ENCODE results near the gene HPCAL1. TPM values are rescaled to one million over a fixed set of nuclear protein-coding genes. Genes with fewer than 3 reads are reported as not detected.

HPCAL1 gene
- total RNA-seq, 2 donors from 2014 or later: 41.0 to 66.3 TPM

GRCh38 chr2:10434886-10435819, 132.4 kb downstream of the HPCAL1 start:
- H3K4me3 ChIP-seq: no peak overlapping the region
- 28 to 35% methylated on average over 8 to 27 of the region's 28 CpGs for WGBS, 2 donors
- no peak for TF ChIP-seq POLR2A (IDR thresholded peaks at IDR 0.05)
- TF ChIP-seq, protein P1, sequence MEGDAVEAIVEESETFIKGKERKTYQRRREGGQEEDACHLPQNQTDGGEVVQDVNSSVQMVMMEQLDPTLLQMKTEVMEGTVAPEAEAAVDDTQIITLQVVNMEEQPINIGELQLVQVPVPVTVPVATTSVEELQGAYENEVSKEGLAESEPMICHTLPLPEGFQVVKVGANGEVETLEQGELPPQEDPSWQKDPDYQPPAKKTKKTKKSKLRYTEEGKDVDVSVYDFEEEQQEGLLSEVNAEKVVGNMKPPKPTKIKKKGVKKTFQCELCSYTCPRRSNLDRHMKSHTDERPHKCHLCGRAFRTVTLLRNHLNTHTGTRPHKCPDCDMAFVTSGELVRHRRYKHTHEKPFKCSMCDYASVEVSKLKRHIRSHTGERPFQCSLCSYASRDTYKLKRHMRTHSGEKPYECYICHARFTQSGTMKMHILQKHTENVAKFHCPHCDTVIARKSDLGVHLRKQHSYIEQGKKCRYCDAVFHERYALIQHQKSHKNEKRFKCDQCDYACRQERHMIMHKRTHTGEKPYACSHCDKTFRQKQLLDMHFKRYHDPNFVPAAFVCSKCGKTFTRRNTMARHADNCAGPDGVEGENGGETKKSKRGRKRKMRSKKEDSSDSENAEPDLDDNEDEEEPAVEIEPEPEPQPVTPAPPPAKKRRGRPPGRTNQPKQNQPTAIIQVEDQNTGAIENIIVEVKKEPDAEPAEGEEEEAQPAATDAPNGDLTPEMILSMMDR (IDR thresholded peaks at IDR 0.05): peak; percentile 95 to 97 (median 96)
- no peaks in the 10 kb centered on the region for H3K27me3 ChIP-seq
- no peaks in the 10 kb centered on the region for H3K9me3 ChIP-seq
- ATAC-seq: peak; percentile 82
- no peak overlapping the region for H3K27ac ChIP-seq
- intact Hi-C loops (cut with DNase I): loop anchor here (5.0 to 10.0 kb wide), 2 partner anchors 308 to 630 kb away; no protein-coding TSS in a partner anchor
- peaks cover 13% of the 10 kb centered on the region for H3K4me1 ChIP-seq
- peak; percentile 70 to 80 (median 75) for DNase-seq
- peaks cover 0 to 5% of the 10 kb centered on the region in 2 donors for H3K36me3 ChIP-seq (replicated peaks in 1 of 2; ENCODE audit: insufficient read depth in 1 of 2, low read depth in 2 of 2)

DNA sequence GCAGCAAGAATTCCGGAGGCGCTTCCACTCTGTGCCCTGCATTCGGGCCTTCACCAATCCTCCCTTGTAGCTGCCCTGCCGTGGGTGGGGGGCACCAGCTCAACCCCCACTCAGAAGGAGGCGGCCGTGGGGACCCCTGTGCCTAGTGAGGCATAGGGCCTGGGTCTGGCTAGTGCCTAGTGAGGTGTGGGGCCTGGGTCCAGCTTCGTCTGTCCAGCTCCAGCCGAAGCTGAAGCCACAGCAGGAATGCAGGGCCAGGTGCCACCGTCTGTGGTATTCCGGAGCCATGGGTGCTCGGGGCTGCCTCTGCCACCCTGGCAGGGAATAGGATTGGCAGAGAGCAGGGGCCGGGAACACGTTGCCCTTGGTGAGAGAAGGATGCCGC, 133.1 kb downstream of the HPCAL1 start:
- H3K27me3 ChIP-seq: no peaks in the 10 kb centered on the region
- peaks cover 13% of the 10 kb centered on the region for H3K4me1 ChIP-seq
- DNase-seq (no peak), ATAC-seq (no peak)
- WGBS, 2 donors: 77 to 93% methylated on average over 5 to 14 of the region's 14 CpGs
- TF ChIP-seq, protein P1 (IDR thresholded peaks at IDR 0.05): no peak
- no peak for TF ChIP-seq POLR2A (IDR thresholded peaks at IDR 0.05)
- intact Hi-C loops (cut with DNase I): loop anchor here (5.0 to 10.0 kb wide), 2 partner anchors 309 to 631 kb away; no protein-coding TSS in a partner anchor
- no peak overlapping the region for H3K27ac ChIP-seq
- peaks cover 0 to 10% of the 10 kb centered on the region in 2 donors for H3K36me3 ChIP-seq (replicated peaks in 1 of 2; ENCODE audit: insufficient read depth in 1 of 2, low read depth in 2 of 2)
- H3K9me3 ChIP-seq: no peaks in the 10 kb centered on the region
- no peak overlapping the region for H3K4me3 ChIP-seq

DNA sequence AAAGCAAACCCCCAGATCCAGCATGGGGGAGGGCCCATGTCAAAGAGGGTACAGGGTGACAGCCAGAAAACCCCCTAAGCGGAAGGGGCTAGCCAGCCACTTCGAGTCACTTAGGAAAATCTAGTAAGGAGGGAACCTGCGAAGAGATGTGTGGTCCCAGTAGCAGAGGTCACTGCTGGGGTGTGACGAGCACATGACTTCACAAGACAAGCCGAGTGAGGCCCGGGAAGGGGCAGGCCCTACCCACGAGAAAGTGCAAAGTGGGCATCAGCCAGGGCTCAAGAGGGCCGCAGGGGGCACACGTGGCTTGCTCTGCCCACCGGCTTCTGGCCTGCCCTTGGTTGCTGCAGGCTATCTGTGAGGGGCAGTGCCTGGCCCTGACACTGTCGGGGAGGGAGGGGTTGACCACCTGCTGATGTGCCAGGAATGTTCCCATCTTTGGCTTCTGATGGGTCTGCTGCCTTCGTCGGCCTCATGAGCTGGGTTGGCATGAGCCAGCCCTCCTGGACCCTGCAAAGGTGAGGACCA, 133.9 kb downstream of the HPCAL1 start:
- H3K4me3 ChIP-seq: no peak overlapping the region
- peaks cover 5 to 16% of the 10 kb centered on the region in 2 donors for H3K36me3 ChIP-seq (replicated peaks in 1 of 2; ENCODE audit: insufficient read depth in 1 of 2, low read depth in 2 of 2)
- no peaks in the 10 kb centered on the region for H3K27me3 ChIP-seq
- no peak for DNase-seq
- H3K4me1 ChIP-seq: peaks cover 13% of the 10 kb centered on the region
- H3K9me3 ChIP-seq: no peaks in the 10 kb centered on the region
- TF ChIP-seq, protein P1 (IDR thresholded peaks at IDR 0.05): no peak
- no peak for TF ChIP-seq POLR2A (IDR thresholded peaks at IDR 0.05)
- no peak for ATAC-seq
- WGBS, 2 donors: 86 to 87% methylated on average over 13 of the region's 13 CpGs
- no peak overlapping the region for H3K27ac ChIP-seq
- intact Hi-C loops (cut with DNase I): loop anchor here (5.0 to 10.0 kb wide), 2 partner anchors 309 to 632 kb away; no protein-coding TSS in a partner anchor

DNA sequence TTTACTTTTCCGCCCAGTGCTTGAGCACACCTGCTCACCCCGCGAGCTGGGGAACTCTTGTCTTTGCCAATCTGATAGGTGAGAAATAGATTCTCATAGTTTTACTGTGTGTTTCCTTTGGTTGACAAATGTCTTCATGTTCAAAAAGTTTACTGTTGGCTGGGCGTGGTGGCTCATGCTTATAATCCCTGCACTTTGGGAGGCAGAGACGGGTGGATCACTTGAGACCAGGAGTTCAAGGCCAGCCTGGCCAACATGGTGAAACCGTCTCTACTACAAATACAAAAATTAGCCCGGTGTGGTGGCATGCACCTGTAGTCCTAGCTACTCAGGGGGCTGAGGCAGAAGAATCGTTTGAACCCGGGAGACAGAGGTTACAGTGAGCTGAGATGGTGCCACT, 135.1 kb downstream of the HPCAL1 start:
- intact Hi-C loops (cut with DNase I): loop anchor here (5.0 to 10.0 kb wide), 2 partner anchors 311 to 633 kb away; no protein-coding TSS in a partner anchor
- TF ChIP-seq POLR2A (IDR thresholded peaks at IDR 0.05): no peak
- TF ChIP-seq, protein P1 (IDR thresholded peaks at IDR 0.05): no peak
- no peak overlapping the region for H3K27ac ChIP-seq
- H3K9me3 ChIP-seq: no peaks in the 10 kb centered on the region
- H3K36me3 ChIP-seq (replicated peaks in 1 of 2; ENCODE audit: insufficient read depth in 1 of 2, low read depth in 2 of 2): peaks cover 9 to 22% of the 10 kb centered on the region in 2 donors
- peaks cover 7% of the 10 kb centered on the region for H3K4me1 ChIP-seq
- DNase-seq: no peak
- WGBS, 2 donors: 30 to 36% methylated on average over 8 to 9 of the region's 9 CpGs
- H3K27me3 ChIP-seq: no peaks in the 10 kb centered on the region
- H3K4me3 ChIP-seq: no peak overlapping the region
- ATAC-seq: no peak

Measured in body of pancreas (tissue), 4 donors.